SJSA1 (cell line): ENCODE data around the gene SAYSD1. TPM values are rescaled to one million over a fixed set of nuclear protein-coding genes. Genes with fewer than 3 reads are reported as not detected.

Experiments used
- DNase-seq, 2 experiments: peaks; one replicate each; pipeline ENCODE4 v3.0.0-alpha.2; 2015 to 2020; ENCODE audit warnings: low spot score in 2 of 2, low read depth in 1 of 2
- H3K27ac ChIP-seq: fragments of 250-450 bp; sonication (Bioruptor Pico); 2 replicates; pipeline ENCODE4 v1.5.1; 2020; ENCODE audit warnings: mild to moderate bottlenecking, moderate library complexity
- H3K27me3 ChIP-seq: fragments of 250-450 bp; sonication (Bioruptor Pico); replicated peaks from 2 replicates; pipeline ENCODE4 v1.5.1; 2020; ENCODE audit warnings: mild to moderate bottlenecking, moderate library complexity
- H3K36me3 ChIP-seq: fragments of 250-450 bp; sonication (Bioruptor Pico); 2 replicates; pipeline ENCODE4 v1.5.1; 2020; ENCODE audit warnings: mild to moderate bottlenecking
- H3K4me1 ChIP-seq: fragments of 250-450 bp; sonication (Bioruptor Pico); replicated peaks from 2 replicates; pipeline ENCODE4 v1.6.1; 2021; ENCODE audit warnings: mild to moderate bottlenecking
- H3K4me3 ChIP-seq: fragments of 250-450 bp; sonication (Bioruptor Pico); 2 replicates; pipeline ENCODE4 v1.5.1; 2020; ENCODE audit warnings: mild to moderate bottlenecking
- H3K9me3 ChIP-seq: fragments of 250-450 bp; sonication (Bioruptor Pico); replicated peaks from 2 replicates; pipeline ENCODE4 v1.5.1; 2020; ENCODE audit warnings: mild to moderate bottlenecking
- total RNA-seq: library from RNA; depleted of rRNA; stranded (reverse); fragments of >200 nt; shearing (Covaris generic); gene quantifications from 2 replicates; pipeline ENCODE4 v1.2.3, GENCODE V29; 2014

The SAYSD1 gene
- total RNA-seq, 1 experiment from 2014 or later = 15.8 TPM

DNA sequence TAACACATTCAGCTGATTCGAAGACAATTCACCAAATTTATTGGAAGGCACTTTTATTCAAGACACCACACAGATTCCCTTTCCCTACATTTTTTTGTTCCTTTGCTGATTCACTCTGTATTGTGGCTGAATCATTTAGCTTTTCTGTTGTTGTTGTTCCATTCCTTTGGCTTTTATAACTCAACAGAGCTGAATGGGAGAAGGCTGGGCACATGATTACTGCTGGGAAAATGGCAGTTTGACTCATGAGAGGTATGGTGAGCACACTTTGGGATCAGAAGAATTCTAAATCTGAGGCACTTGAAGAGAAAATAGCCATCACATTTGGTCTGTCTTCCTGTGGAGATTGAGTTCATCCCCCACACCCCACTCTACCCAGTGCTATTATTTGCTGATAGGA lies 15.7 kb upstream of the SAYSD1 start:
- no peak overlapping the region for H3K27ac ChIP-seq
- H3K27me3 ChIP-seq = no peaks in the 10 kb centered on the region
- H3K9me3 ChIP-seq = no peaks in the 10 kb centered on the region
- DNase-seq = no peak
- no peaks in the 10 kb centered on the region for H3K36me3 ChIP-seq
- no peak overlapping the region for H3K4me3 ChIP-seq
- no peaks in the 10 kb centered on the region for H3K4me1 ChIP-seq

DNA sequence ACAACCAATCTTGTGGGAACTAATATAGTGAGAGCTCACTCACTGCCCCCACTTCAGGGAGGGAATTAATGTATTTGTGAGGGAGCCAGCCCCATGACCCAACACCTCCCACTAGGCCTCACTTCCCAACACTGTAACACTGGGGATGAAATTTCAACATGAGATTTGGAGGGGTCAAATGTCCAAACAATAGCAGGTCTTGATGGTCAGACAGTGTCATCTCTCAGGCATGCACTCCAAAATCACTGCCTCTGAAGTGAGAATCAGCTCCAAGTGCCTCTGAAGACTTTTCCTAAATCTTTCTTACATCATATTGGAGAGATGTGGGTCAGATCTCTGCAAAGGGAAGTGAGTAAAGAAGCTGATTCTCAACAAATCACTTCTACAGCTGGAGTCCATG lies 13.8 kb upstream of the SAYSD1 start:
- Histone ChIP-seq H3K36me3 (no peaks in the 10 kb centered on the region), H3K4me3 (no peak overlapping the region), H3K27ac (no peak overlapping the region), H3K27me3 (no peaks in the 10 kb centered on the region), H3K9me3 (no peaks in the 10 kb centered on the region), H3K4me1 (no peaks in the 10 kb centered on the region)
- no peak for DNase-seq

DNA sequence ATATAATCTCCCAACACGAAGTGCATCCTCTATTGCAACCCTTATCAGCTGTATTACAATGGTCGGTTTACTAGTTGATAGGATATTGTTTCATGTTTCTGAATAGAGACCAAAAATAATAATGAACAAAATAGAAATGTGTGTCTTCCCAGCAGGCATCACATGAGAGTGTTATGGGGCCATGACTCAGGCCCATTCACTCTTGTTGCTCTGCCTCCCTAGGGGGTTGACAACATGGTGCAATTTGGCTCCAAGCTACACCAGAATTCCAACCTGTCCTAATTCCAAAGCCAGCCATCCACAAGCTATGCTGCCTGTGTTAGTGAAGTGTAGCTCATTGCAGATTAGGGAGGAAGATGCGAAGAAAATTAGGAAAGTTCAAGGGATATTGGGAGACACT lies 13.1 kb upstream of the SAYSD1 start:
- Histone ChIP-seq H3K36me3 (no peaks in the 10 kb centered on the region), H3K27ac (no peak overlapping the region), H3K9me3 (no peaks in the 10 kb centered on the region), H3K27me3 (no peaks in the 10 kb centered on the region), H3K4me3 (no peak overlapping the region), H3K4me1 (no peaks in the 10 kb centered on the region)
- no peak for DNase-seq

DNA sequence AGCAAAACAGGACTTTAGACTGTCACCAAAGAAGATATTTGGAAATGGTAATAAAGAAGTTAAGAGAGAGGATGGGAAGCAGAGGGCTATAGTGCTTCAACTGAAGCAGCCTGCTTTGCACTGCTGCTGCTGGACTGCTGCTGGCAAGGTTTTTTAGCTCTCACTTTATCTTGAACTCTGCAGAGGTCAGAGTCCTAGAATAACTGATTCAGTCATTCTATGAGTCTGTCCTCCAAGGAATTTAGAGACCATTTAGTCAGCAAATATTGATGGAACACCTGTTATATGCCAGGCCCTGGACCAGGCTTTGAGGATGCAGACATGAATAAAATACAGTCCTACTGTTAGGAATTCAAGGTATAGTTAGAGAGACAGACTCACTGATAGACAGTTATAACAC lies 9.1 kb upstream of the SAYSD1 start:
- no peaks in the 10 kb centered on the region for H3K36me3 ChIP-seq
- no peak overlapping the region for H3K4me3 ChIP-seq
- H3K27ac ChIP-seq = no peak overlapping the region
- H3K4me1 ChIP-seq = no peaks in the 10 kb centered on the region
- H3K9me3 ChIP-seq = no peaks in the 10 kb centered on the region
- H3K27me3 ChIP-seq = no peaks in the 10 kb centered on the region
- DNase-seq = no peak

DNA sequence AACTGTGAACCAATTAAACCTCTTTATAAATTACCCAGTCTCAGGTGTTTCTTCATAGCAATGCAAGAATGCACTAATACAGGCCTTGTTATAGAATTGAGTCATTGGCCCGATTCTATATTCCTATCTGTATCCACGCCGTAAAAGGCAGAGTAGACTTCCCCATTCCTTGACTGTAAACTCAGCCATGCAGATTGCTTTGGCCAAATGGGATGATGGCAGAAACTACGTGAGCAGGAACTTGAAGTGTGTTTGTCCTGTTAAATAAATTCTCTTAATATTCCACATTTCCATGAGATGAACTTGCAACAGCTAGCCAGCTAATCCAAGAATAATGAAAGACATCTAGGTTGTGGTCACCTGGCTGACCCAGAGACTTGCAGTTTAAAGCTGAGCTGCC lies 3.9 kb upstream of the SAYSD1 start:
- no peak for DNase-seq
- Histone ChIP-seq H3K27me3 (no peaks in the 10 kb centered on the region), H3K27ac (no peak overlapping the region), H3K36me3 (no peaks in the 10 kb centered on the region), H3K9me3 (no peaks in the 10 kb centered on the region), H3K4me3 (no peak overlapping the region), H3K4me1 (peaks cover 11% of the 10 kb centered on the region)

DNA sequence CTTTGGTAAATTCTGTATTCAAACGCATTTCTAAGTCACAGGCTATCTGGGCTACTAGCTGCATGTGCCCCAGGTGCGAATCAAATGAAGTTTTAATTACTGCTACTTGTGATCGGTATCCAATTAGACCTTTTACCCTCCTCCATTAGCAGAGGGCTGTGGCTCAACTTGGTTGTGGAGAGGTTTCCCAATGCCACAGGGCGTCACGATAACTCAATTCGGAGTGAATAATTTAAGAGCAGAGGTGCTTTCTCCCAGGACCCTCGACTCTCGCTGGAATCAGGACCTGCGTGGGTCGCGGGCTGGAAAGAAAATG lies 640 bp downstream of the SAYSD1 start:
- no peaks in the 10 kb centered on the region for H3K9me3 ChIP-seq
- no peaks in the 10 kb centered on the region for H3K27me3 ChIP-seq
- H3K4me1 ChIP-seq = peaks cover 11% of the 10 kb centered on the region
- no peak overlapping the region for H3K27ac ChIP-seq
- H3K36me3 ChIP-seq = 0 out of 2 replicates have a peak, but pooled peaks cover 3% of the 10 kb centered on the region
- no peak for DNase-seq
- H3K4me3 ChIP-seq = peak overlapping the region; percentile 61

DNA sequence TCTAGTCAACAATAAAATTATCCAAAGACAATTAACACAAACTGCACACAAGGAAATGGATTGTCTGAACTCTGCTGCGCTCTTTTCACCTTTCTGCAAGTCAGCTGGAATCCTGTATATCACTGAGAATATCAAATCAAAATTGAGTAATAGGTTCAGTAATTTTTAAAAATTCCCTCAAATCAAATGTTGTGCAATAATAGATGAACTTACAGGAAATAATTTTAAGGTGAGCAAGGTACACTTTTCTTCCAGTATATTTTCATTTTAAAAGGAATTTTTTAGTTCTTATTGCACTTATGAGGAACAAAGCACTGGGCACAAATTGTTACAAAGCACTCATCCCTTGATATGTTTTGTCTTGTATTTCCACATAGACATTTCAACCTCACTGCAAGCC lies 1.2 kb downstream of the SAYSD1 start:
- no peak overlapping the region for H3K27ac ChIP-seq
- no peak for DNase-seq
- H3K27me3 ChIP-seq = no peaks in the 10 kb centered on the region
- no peak overlapping the region for H3K4me3 ChIP-seq
- no peaks in the 10 kb centered on the region for H3K9me3 ChIP-seq
- 0 out of 2 replicates have a peak, but pooled peaks cover 3% of the 10 kb centered on the region for H3K36me3 ChIP-seq
- peaks cover 11% of the 10 kb centered on the region for H3K4me1 ChIP-seq

DNA sequence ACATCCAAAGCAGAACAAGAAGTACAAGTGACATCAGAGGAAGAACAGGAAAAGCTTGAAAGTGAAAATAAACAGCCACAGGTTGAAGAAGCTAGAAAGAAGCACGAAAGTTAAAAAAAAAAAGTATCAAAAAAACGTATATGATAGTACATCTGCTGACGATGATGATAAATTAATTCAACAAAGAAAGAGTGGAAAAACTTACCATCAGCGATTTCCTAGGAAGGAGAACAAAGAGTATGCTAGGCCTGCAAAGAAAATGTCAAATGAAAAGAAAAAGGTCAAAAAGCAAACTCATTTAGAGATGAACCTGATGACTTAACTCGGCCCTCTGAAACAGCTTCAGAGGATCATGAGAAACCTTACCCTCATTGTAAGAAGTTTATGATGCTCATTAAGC lies 3.7 kb downstream of the SAYSD1 start:
- no peak for DNase-seq
- H3K4me3 ChIP-seq = no peak overlapping the region
- H3K4me1 ChIP-seq = peaks cover 11% of the 10 kb centered on the region
- no peaks in the 10 kb centered on the region for H3K27me3 ChIP-seq
- 0 out of 2 replicates have a peak, but pooled peaks cover 3% of the 10 kb centered on the region for H3K36me3 ChIP-seq
- no peaks in the 10 kb centered on the region for H3K9me3 ChIP-seq
- no peak overlapping the region for H3K27ac ChIP-seq

DNA sequence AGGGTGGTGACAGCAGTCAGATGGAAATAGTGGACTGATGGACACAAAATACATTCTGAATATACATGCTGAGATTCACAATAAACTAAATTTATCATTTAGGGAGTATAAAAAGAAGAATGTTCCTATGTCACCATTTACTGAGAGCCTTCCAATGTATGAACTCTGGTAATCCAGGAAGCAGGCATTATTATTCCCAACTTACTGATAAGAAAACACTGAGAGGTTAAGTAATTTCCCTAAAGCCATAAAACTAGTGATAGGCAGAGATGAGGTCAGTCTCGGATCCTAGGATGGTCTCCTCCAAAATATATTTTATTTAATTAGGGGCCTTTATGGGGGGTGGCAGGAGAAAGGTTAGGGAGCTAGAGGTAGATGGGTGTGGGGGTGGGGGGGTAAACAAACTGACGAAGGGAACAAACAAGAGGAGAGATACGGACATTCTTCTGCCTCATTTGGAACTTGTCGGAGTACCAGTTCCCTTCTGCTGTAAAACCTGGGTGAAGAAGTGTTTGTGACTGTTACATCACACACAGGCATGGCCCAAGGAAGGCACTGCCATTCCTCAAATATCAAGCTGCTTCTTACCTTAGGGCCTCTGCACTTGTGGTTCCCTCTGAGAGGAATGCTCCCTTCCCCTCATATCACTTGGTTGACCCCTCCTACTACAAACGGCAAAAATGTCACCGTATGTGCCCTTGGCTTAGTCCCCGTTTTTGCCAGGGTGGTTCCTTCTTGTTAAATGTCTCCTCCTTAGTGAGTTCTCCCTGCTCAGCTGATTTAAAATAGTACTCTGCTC lies 6.7 kb downstream of the SAYSD1 start:
- H3K27me3 ChIP-seq = no peaks in the 10 kb centered on the region
- no peaks in the 10 kb centered on the region for H3K9me3 ChIP-seq
- no peaks in the 10 kb centered on the region for H3K4me1 ChIP-seq
- H3K4me3 ChIP-seq = no peak overlapping the region
- 0 out of 2 replicates have a peak, but pooled peaks cover 3% of the 10 kb centered on the region for H3K36me3 ChIP-seq
- no peak for DNase-seq
- no peak overlapping the region for H3K27ac ChIP-seq

DNA sequence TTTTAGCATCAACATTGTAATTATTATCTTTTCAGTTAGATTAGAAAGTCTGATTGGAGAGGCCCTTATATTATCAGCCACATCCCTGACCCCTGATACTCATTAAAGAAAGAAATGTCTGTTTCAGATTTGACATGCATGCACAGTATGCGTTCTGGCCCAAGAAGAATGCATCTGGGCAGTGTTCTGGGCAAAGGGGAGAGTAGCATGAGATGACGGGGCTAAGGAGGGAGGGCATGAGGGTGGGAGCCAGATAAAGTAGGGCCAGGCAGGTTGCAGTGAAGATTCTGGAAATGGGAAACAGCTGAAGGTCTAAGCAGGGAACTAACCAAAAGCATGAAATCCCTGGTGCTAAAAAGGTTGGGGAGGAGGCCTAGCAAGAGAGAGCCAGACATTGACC lies 7.3 kb downstream of the SAYSD1 start:
- H3K36me3 ChIP-seq = 0 out of 2 replicates have a peak, but pooled peaks cover 3% of the 10 kb centered on the region
- no peak overlapping the region for H3K27ac ChIP-seq
- no peaks in the 10 kb centered on the region for H3K27me3 ChIP-seq
- H3K9me3 ChIP-seq = no peaks in the 10 kb centered on the region
- no peaks in the 10 kb centered on the region for H3K4me1 ChIP-seq
- no peak overlapping the region for H3K4me3 ChIP-seq
- no peak for DNase-seq

DNA sequence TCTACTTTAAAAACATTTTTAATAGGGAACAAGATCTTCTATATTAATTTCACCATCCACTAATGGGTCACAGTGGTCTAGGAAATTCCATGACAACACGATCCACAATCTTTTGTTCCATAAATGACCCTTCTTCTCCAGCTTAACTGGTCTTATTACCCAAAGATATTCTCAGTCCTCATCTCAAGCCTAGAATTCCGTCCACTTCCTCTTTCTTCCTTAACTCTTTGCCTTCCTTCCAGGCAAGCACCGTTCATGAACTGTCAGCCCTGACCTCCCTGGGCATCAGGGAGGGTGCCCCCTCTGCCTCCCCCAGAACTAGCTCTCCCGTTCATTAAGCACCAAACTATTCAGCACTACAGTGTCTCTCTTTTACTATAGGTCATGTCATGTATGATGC lies 8.0 kb downstream of the SAYSD1 start:
- H3K4me3 ChIP-seq = no peak overlapping the region
- DNase-seq = no peak
- no peaks in the 10 kb centered on the region for H3K4me1 ChIP-seq
- H3K36me3 ChIP-seq = 0 out of 2 replicates have a peak, but pooled peaks cover 3% of the 10 kb centered on the region
- no peaks in the 10 kb centered on the region for H3K27me3 ChIP-seq
- no peak overlapping the region for H3K27ac ChIP-seq
- no peaks in the 10 kb centered on the region for H3K9me3 ChIP-seq

DNA sequence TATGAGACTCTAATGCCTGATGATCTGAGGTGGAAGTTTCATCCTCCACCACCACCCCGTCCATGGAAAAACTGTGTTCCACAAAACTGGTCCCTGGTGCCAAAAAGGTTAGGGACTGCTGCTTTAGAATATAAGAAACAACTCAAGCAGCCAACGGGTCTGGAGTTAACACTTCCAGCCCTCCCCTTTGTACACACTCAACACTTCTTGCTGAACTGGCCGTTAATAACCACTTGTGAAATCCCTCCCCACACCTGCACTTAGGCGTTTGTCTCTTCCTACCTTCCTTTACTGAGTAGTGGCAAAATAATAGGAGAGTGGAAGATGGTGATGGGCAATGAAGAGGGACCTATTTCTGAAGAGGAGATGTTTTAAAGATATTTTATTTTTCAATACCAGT lies 10.5 kb downstream of the SAYSD1 start:
- H3K27ac ChIP-seq = no peak overlapping the region
- no peaks in the 10 kb centered on the region for H3K9me3 ChIP-seq
- no peaks in the 10 kb centered on the region for H3K4me1 ChIP-seq
- no peak for DNase-seq
- H3K36me3 ChIP-seq = 0 out of 2 replicates have a peak, but pooled peaks cover 1% of the 10 kb centered on the region
- no peak overlapping the region for H3K4me3 ChIP-seq
- no peaks in the 10 kb centered on the region for H3K27me3 ChIP-seq

DNA sequence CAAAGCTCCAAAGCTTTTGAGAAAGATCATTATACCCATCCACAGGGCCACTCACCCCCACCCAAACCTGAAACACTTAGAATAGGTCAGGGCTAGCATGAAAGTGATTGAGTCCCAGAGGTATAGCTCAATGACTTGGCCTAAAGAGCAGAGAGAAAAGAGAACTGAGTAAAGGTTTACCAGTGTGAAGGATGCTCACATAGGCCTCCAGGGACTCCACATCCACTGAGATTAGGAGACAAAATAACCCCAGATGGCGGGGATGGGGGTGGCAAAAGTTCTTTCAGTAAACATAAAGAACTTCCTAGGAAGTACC lies 12.2 kb downstream of the SAYSD1 start:
- Histone ChIP-seq H3K4me1 (no peaks in the 10 kb centered on the region), H3K36me3 (no peaks in the 10 kb centered on the region), H3K27ac (no peak overlapping the region), H3K27me3 (no peaks in the 10 kb centered on the region), H3K9me3 (no peaks in the 10 kb centered on the region), H3K4me3 (no peak overlapping the region)
- no peak for DNase-seq

DNA sequence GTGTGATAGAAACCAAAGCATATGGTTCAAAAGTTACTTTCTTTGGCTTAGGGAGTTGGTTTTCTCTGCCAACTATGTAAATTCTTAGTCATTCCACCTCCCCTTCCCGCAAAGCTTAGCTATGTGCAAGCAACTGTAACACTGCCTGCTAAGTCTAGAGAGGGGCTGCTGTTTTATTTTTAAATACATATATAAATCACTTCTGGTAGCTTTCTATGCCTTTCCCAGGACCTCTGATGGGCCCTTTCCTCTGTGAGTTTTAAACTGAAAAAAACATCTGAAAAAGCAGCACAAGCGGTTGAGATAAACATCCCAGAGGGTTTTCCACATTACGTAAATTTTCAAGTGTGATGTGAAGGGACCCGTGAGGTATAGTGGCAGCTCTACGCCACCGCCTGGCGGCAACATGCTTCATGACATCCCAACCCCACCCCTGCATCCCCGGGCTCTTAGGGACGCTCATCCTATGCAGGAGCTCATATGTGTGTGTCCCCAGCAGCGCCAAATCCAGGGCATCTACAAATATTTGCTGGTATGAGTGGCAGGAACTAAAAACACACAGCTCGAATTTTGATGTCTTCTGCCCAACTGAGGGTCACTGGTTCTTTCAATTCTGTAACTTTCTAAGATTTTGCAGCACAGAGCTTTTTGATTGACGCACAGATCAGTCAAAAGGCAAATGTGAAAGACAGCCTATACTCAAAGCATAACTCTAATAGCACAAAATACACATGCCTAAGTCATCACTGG lies 12.7 kb downstream of the SAYSD1 start:
- no peak for DNase-seq
- H3K4me3 ChIP-seq = no peak overlapping the region
- H3K9me3 ChIP-seq = no peaks in the 10 kb centered on the region
- H3K27ac ChIP-seq = no peak overlapping the region
- H3K4me1 ChIP-seq = no peaks in the 10 kb centered on the region
- H3K27me3 ChIP-seq = no peaks in the 10 kb centered on the region
- no peaks in the 10 kb centered on the region for H3K36me3 ChIP-seq
